Posterior vena cava (tissue), 2 donors: ENCODE results near the gene HMGN1. TPM values are rescaled to one million over a fixed set of nuclear protein-coding genes. Genes with fewer than 3 reads are reported as not detected.
"Not testable (repeated sequence)": the region's sequence is repeated elsewhere in the genome, so short reads cannot be mapped to it uniquely, and the experiment has no call there.

ENCODE experiments used
- DNase-seq: peaks from one replicate; pipeline ENCODE4 v3.0.0-alpha.2; 2020; ENCODE audit warnings: low spot score
- intact Hi-C, 2 donors: fragments of 100-400 bp; cut with DNase I; formaldehyde crosslinking; loops; one replicate each; pipeline versions ENCODE4 v1.14.1 to v1.14.2; 2022 to 2023
- long read RNA-seq, 2 donors: library from polyadenylated mRNA; unstranded; transcript quantifications; one replicate each; pipeline ENCODE4 v2.0.0, GENCODE V29; 2020 to 2021
- total RNA-seq, 2 donors: library from RNA; stranded (reverse); fragmentation: NEBNext Ultra II Directional; extraction: Animal tissue kit (Norgen Biotek cat#: 25700); gene quantifications; one replicate each; pipeline ENCODE4 v1.2.1, GENCODE V29; 2021
- donor health status: DM: yes; HTN: yes; CAD: no.
- donor health status: DM: yes; HTN: yes; CAD: no.

The HMGN1 gene
- 100 to 1,000 TPM in 1 of 2 donors, 10 to 100 TPM in 1; 65.9 to 101 TPM for total RNA-seq
- long read RNA-seq, donor 1, transcript HMGN1-204 (6 exons, 1,383 nt), result major isoform, 31 of 46 reads
- long read RNA-seq, donor 1, partial matches to known transcripts, result 8 of 46 reads
- long read RNA-seq, donor 1, other reads (novel, unspliced or antisense), result 4 of 46 reads
- long read RNA-seq, donor 2, transcript HMGN1-204 (6 exons, 1,383 nt), result major isoform, 113 of 128 reads
- long read RNA-seq, donor 2, transcript HMGN1-201 (7 exons, 1,303 nt), result minor isoform, 6 of 128 reads
- long read RNA-seq, donor 2, partial matches to known transcripts, result 2 of 128 reads
- long read RNA-seq, donor 2, other reads (novel, unspliced or antisense), result 5 of 128 reads

- intact Hi-C loops, result loop anchor here in 1 of 2 donors (2.0 kb wide), 1 partner anchor 40 kb away; no protein-coding TSS in a partner anchor
- DNase-seq, result peak; percentile 96
Measured at GRCh38 chr21:39348355-39349210, at the start of gene HMGN1. Gene HMGN1, minus strand, starts transcription at chr21:39349088. Its CDS starts 171 bp downstream, at chr21:39348917.

- no peak for DNase-seq
- intact Hi-C loops, result no loop called here
Measured at GRCh38 chr21:39397646-39398385, 48.9 kb upstream of the HMGN1 start.

GRCh38 chr21:39392981-39393380 lies 44.1 kb upstream of the HMGN1 start:
- intact Hi-C loops, result loop anchor here in 1 of 2 donors (5.0 kb wide), 1 partner anchor 1301 kb away; no protein-coding TSS in a partner anchor
- DNase-seq, result no peak

- DNase-seq, result no peak
- intact Hi-C loops, result loop anchor here in 1 of 2 donors (5.0 kb wide), 1 partner anchor 1298 kb away; no protein-coding TSS in a partner anchor
Measured at GRCh38 chr21:39390212-39390765, 41.4 kb upstream of the HMGN1 start.

GRCh38 chr21:39388811-39389155 lies 39.9 kb upstream of the HMGN1 start:
- intact Hi-C loops, result loop anchor here in 1 of 2 donors (2.0 to 10.0 kb wide), 2 partner anchors 40 to 74 kb away; partner anchors contain the start of genes BRWD1 and HMGN1
- no peak for DNase-seq

GRCh38 chr21:39388038-39388810 lies 39.3 kb upstream of the HMGN1 start:
- peak; percentile 98 for DNase-seq
- intact Hi-C loops, result loop anchor here in 1 of 2 donors (2.0 to 10.0 kb wide), 2 partner anchors 39 to 73 kb away; partner anchors contain the start of genes BRWD1 and HMGN1

- intact Hi-C loops, result loop anchor here in 1 of 2 donors (2.0 to 10.0 kb wide), 2 partner anchors 39 to 73 kb away; partner anchors contain the start of genes BRWD1 and HMGN1
- peak; percentile 97 for DNase-seq
Measured at GRCh38 chr21:39387461-39388037, 38.7 kb upstream of the HMGN1 start.

- intact Hi-C loops, result loop anchor here in 1 of 2 donors (10.0 kb wide), 1 partner anchor 72 kb away; the partner anchor contains the start of gene BRWD1
- peak; percentile 70 for DNase-seq
Measured at GRCh38 chr21:39386899-39387298, 38.0 kb upstream of the HMGN1 start.

- DNase-seq, result peak; percentile 84
- intact Hi-C loops, result loop anchor here in 1 of 2 donors (10.0 kb wide), 1 partner anchor 71 kb away; the partner anchor contains the start of gene BRWD1
Measured at GRCh38 chr21:39386194-39386593, 37.3 kb upstream of the HMGN1 start.

GRCh38 chr21:39385299-39386145 lies 36.6 kb upstream of the HMGN1 start:
- DNase-seq, result peak; percentile 94
- intact Hi-C loops, result loop anchor here in 1 of 2 donors (10.0 kb wide), 1 partner anchor 71 kb away; the partner anchor contains the start of gene BRWD1

- peak; percentile 6 for DNase-seq
- intact Hi-C loops, result loop anchor here in 1 of 2 donors (10.0 kb wide), 1 partner anchor 70 kb away; the partner anchor contains the start of gene BRWD1
Measured at GRCh38 chr21:39384674-39385298, 35.9 kb upstream of the HMGN1 start.

- intact Hi-C loops, result loop anchor here in 1 of 2 donors (10.0 kb wide), 1 partner anchor 67 kb away; the partner anchor contains the start of gene BRWD1
- DNase-seq, result not testable (repeated sequence)
Measured at GRCh38 chr21:39382096-39382495, 33.2 kb upstream of the HMGN1 start.

- intact Hi-C loops, result loop anchor here in 1 of 2 donors (10.0 kb wide), 1 partner anchor 66 kb away; the partner anchor contains the start of gene BRWD1
- no peak for DNase-seq
Measured at GRCh38 chr21:39381009-39381408, 32.1 kb upstream of the HMGN1 start.

GRCh38 chr21:39379986-39380891 lies 31.4 kb upstream of the HMGN1 start:
- DNase-seq, result peak; percentile 99
- intact Hi-C loops, result loop anchor here in 1 of 2 donors (10.0 kb wide), 1 partner anchor 65 kb away; the partner anchor contains the start of gene BRWD1
